ENCODE data around the gene MIPOL1. TPM values are rescaled to one million over a fixed set of nuclear protein-coding genes. Genes with fewer than 3 reads are reported as not detected.

Gene MIPOL1
- total RNA-seq, 1 experiment from 2014 or later = 18.7 TPM

DNA sequence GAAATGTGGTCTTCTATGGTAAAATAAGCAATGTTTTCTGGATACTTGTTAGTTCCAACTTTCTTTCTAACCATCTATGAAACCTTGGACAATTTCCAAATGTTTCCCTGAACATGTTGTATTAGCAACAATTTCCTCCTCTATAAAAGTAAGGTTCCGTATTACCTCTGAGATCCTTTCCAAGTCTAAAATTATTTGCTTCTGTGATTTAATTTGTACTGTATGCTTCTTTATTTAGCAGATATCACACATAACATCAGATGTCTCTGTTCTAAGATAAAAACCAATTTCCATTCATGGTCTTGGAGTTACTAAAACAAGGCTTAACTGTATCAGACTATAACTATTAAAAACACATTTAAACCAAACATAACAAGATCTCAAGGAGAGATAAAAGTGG, 220.1 kb downstream of the MIPOL1 start:
- no peak overlapping the region for H3K4me3 Mint-ChIP-seq (ENCODE audit: unreplicated experiment)
- H3K36me3 Mint-ChIP-seq (ENCODE audit: insufficient read depth, unreplicated experiment) = peaks cover 6% of the 10 kb centered on the region
- no peak for DNase-seq
- ChIA-PET POLR2A (no interaction called here), CTCF (interaction anchor here (0.6 kb wide), 1 partner anchor 172 kb away, joined by 3 read pairs; no protein-coding TSS in a partner anchor)
- Histone ChIP-seq H3K4me1 (peaks cover 37% of the 10 kb centered on the region), H3K36me3 (ENCODE audit: control insufficient read depth, insufficient read depth, low read length) (peaks cover 1% of the 10 kb centered on the region), H3K4me3 (ENCODE audit: low read depth, low read length) (no peak overlapping the region), H3K27me3 (replicated peaks; ENCODE audit: control insufficient read depth, insufficient read depth, low read length) (no peaks in the 10 kb centered on the region), H3K9me3 (peaks cover under 1% of the 10 kb centered on the region; the same call in 1 of the 2 replicates)
- no peak overlapping the region for H3K27ac Mint-ChIP-seq (ENCODE audit: unreplicated experiment)
- TF ChIP-seq, protein P1, sequence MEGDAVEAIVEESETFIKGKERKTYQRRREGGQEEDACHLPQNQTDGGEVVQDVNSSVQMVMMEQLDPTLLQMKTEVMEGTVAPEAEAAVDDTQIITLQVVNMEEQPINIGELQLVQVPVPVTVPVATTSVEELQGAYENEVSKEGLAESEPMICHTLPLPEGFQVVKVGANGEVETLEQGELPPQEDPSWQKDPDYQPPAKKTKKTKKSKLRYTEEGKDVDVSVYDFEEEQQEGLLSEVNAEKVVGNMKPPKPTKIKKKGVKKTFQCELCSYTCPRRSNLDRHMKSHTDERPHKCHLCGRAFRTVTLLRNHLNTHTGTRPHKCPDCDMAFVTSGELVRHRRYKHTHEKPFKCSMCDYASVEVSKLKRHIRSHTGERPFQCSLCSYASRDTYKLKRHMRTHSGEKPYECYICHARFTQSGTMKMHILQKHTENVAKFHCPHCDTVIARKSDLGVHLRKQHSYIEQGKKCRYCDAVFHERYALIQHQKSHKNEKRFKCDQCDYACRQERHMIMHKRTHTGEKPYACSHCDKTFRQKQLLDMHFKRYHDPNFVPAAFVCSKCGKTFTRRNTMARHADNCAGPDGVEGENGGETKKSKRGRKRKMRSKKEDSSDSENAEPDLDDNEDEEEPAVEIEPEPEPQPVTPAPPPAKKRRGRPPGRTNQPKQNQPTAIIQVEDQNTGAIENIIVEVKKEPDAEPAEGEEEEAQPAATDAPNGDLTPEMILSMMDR (IDR thresholded peaks at IDR 0.05; ENCODE audit: insufficient read depth in 1 of 2, low read depth in 1 of 2, low read length in 1 of 2, severe bottlenecking in 1 of 2, unreplicated experiment in 1 of 2) = no peak
- intact Hi-C loops (cut with micrococcal nuclease; ENCODE audit: unreplicated experiment) = no loop called here
- BruUV-seq (replicated peaks) = no TSS peak
- no peaks in the 10 kb centered on the region for H3K9me3 Mint-ChIP-seq (ENCODE audit: unreplicated experiment)
- H3K27me3 Mint-ChIP-seq (ENCODE audit: insufficient read depth, unreplicated experiment) = no peaks in the 10 kb centered on the region
- peaks cover 21% of the 10 kb centered on the region for H3K4me1 Mint-ChIP-seq (ENCODE audit: low read depth, unreplicated experiment)

DNA sequence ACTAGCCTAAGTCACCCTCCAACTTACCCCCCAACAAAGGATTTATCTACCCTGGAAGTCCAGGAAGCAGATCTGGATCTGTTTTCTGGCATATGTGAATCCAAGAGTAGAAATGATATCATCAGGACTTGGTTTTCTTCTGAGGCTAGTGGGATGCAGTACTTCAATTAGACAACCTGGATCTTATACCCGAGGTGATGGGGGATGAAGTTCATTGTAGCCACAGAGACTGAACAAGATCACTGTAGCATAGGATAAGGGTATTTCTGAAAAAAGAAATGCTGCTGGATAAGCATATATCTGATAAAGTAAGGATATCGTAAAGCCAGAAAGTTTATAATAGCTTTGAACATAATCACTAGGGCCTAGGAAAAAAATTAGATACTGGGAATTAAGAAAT, 222.9 kb downstream of the MIPOL1 start:
- Mint-ChIP-seq H3K27me3 (ENCODE audit: insufficient read depth, unreplicated experiment) (no peaks in the 10 kb centered on the region), H3K36me3 (ENCODE audit: insufficient read depth, unreplicated experiment) (peaks cover 1% of the 10 kb centered on the region), H3K4me1 (ENCODE audit: low read depth, unreplicated experiment) (peaks cover 6% of the 10 kb centered on the region), H3K27ac (ENCODE audit: unreplicated experiment) (no peak overlapping the region), H3K4me3 (ENCODE audit: unreplicated experiment) (no peak overlapping the region), H3K9me3 (ENCODE audit: unreplicated experiment) (peaks cover 4% of the 10 kb centered on the region)
- Histone ChIP-seq H3K9me3 (no peaks in the 10 kb centered on the region), H3K4me3 (ENCODE audit: low read depth, low read length) (no peak overlapping the region), H3K36me3 (ENCODE audit: control insufficient read depth, insufficient read depth, low read length) (peaks cover 1% of the 10 kb centered on the region), H3K4me1 (peaks cover 21% of the 10 kb centered on the region), H3K27me3 (replicated peaks; ENCODE audit: control insufficient read depth, insufficient read depth, low read length) (no peaks in the 10 kb centered on the region)
- CTCF ChIA-PET = no interaction called here
- POLR2A ChIA-PET = no interaction called here
- DNase-seq = no peak
- BruUV-seq (replicated peaks) = no TSS peak
- intact Hi-C loops (cut with micrococcal nuclease; ENCODE audit: unreplicated experiment) = no loop called here
- TF ChIP-seq, protein P1 (IDR thresholded peaks at IDR 0.05; ENCODE audit: insufficient read depth in 1 of 2, low read depth in 1 of 2, low read length in 1 of 2, severe bottlenecking in 1 of 2, unreplicated experiment in 1 of 2) = no peak

DNA sequence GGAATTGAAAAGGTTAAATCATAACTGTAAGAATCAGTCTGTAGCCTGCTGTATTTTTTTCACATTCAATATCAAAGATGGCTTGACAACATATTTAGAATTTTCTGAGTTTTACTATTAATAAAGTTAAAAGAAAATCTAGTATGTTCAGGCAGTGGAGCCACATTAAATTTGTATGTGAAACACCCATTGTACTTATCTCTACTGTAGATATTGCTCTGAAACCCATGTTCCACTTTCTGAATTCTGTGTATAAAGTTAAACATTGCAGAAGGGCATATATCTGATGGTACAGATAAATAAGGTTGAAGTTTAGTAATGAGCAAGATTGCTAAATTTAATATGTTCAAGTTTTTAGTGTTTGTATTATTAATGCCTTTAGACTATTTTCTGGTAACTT, 224.6 kb downstream of the MIPOL1 start:
- ChIA-PET POLR2A (no interaction called here), CTCF (no interaction called here)
- H3K27me3 ChIP-seq (replicated peaks; ENCODE audit: control insufficient read depth, insufficient read depth, low read length) = no peaks in the 10 kb centered on the region
- intact Hi-C loops (cut with micrococcal nuclease; ENCODE audit: unreplicated experiment) = no loop called here
- Mint-ChIP-seq H3K4me1 (ENCODE audit: low read depth, unreplicated experiment) (peaks cover under 1% of the 10 kb centered on the region), H3K27me3 (ENCODE audit: insufficient read depth, unreplicated experiment) (no peaks in the 10 kb centered on the region), H3K36me3 (ENCODE audit: insufficient read depth, unreplicated experiment) (peaks cover 11% of the 10 kb centered on the region), H3K4me3 (ENCODE audit: unreplicated experiment) (no peak overlapping the region), H3K27ac (ENCODE audit: unreplicated experiment) (no peak overlapping the region), H3K9me3 (ENCODE audit: unreplicated experiment) (peaks cover 20% of the 10 kb centered on the region)
- H3K36me3 ChIP-seq (ENCODE audit: control insufficient read depth, insufficient read depth, low read length) = no peaks in the 10 kb centered on the region
- H3K9me3 ChIP-seq = no peaks in the 10 kb centered on the region
- H3K4me1 ChIP-seq = peaks cover 14% of the 10 kb centered on the region
- no TSS peak for BruUV-seq (replicated peaks)
- no peak overlapping the region for H3K4me3 ChIP-seq (ENCODE audit: low read depth, low read length)
- DNase-seq = no peak
- TF ChIP-seq, protein P1 (IDR thresholded peaks at IDR 0.05; ENCODE audit: insufficient read depth in 1 of 2, low read depth in 1 of 2, low read length in 1 of 2, severe bottlenecking in 1 of 2, unreplicated experiment in 1 of 2) = no peak
